ENCODE data around the gene SLC6A8.
"Not testable (repeated sequence)": the region's sequence is repeated elsewhere in the genome, so short reads cannot be mapped to it uniquely, and the experiment has no call there.

The SLC6A8 gene

GRCh38 chrX:153707406-153707805, 19.7 kb downstream of the SLC6A8 start:
- DNase-seq (ENCODE audit: low spot score) = no peak

- peak; percentile 58 for DNase-seq (ENCODE audit: low spot score)
These were observed 20.7 kb downstream of the SLC6A8 start for GRCh38 chrX:153708415-153708814.

GRCh38 chrX:153709726-153710674, 22.3 kb downstream of the SLC6A8 start:
- no peak for DNase-seq (ENCODE audit: low spot score)

GRCh38 chrX:153714256-153714655, 26.5 kb downstream of the SLC6A8 start:
- no peak for DNase-seq (ENCODE audit: low spot score)

GRCh38 chrX:153717445-153717844, 29.7 kb downstream of the SLC6A8 start:
- DNase-seq (ENCODE audit: low spot score) = no peak

- no peak for DNase-seq (ENCODE audit: low spot score)
These were observed 31.5 kb downstream of the SLC6A8 start for GRCh38 chrX:153719238-153719637.

GRCh38 chrX:153719701-153720100, 32.0 kb downstream of the SLC6A8 start:
- DNase-seq (ENCODE audit: low spot score) = no peak

- DNase-seq (ENCODE audit: low spot score) = no peak
These were observed 35.1 kb downstream of the SLC6A8 start for GRCh38 chrX:153722704-153723350.

GRCh38 chrX:153723351-153724251, 35.9 kb downstream of the SLC6A8 start:
- DNase-seq (ENCODE audit: low spot score) = peak; percentile 50

GRCh38 chrX:153724252-153725038, 36.7 kb downstream of the SLC6A8 start, which contains the start of the genes ABCD1 and BCAP31:
Gene ABCD1, plus strand, starts transcription at chrX:153724856. Its CDS starts 411 bp downstream, at chrX:153725267.
Gene BCAP31, minus strand, starts transcription at chrX:153724387. Its CDS starts 1,143 bp downstream, at chrX:153723244.
- peak; percentile 97 for DNase-seq (ENCODE audit: low spot score)

- DNase-seq (ENCODE audit: low spot score) = no peak
These were observed 37.5 kb downstream of the SLC6A8 start for GRCh38 chrX:153725039-153725831.

- DNase-seq (ENCODE audit: low spot score) = no peak
These were observed 38.1 kb downstream of the SLC6A8 start for GRCh38 chrX:153725832-153726285.

GRCh38 chrX:153726286-153727122, 38.8 kb downstream of the SLC6A8 start:
- peak; percentile 49 for DNase-seq (ENCODE audit: low spot score)

- peak; percentile 48 for DNase-seq (ENCODE audit: low spot score)
These were observed 39.6 kb downstream of the SLC6A8 start for GRCh38 chrX:153727123-153727931.

GRCh38 chrX:153728095-153728494, 40.4 kb downstream of the SLC6A8 start:
- DNase-seq (ENCODE audit: low spot score) = no peak

GRCh38 chrX:153728951-153729631, 41.4 kb downstream of the SLC6A8 start:
- DNase-seq (ENCODE audit: low spot score) = no peak

GRCh38 chrX:153730115-153730514, 42.4 kb downstream of the SLC6A8 start:
- DNase-seq (ENCODE audit: low spot score) = not testable (repeated sequence)
